Hematopoietic multipotent progenitor cell (in vitro differentiated cells): ENCODE measurements around the gene TERF2IP. TPM values are rescaled to one million over a fixed set of nuclear protein-coding genes. Genes with fewer than 3 reads are reported as not detected.

ENCODE experiments used
- DNase-seq, 3 donors: peaks; one replicate each; pipeline ENCODE4 v3.0.0-alpha.2; 2011 to 2015; ENCODE audit warnings: low read depth in 2 of 3, low spot score in 2 of 3
- total RNA-seq: library from RNA; depleted of rRNA; stranded (reverse); fragments of >200 nt; gene quantifications from one replicate; pipeline ENCODE4 v1.2.3, GENCODE V29; 2012

Gene TERF2IP
- 49.3 TPM for total RNA-seq

- DNase-seq: peak; percentile 89 to 94 (median 94)
These were observed at the start of gene TERF2IP, which contains the start of gene KARS1 for GRCh38 chr16:75647492-75648264. Gene TERF2IP (plus strand): TSS chr16:75647773. CDS start chr16:75647883, 110 bp downstream. Gene KARS1 (minus strand): TSS chr16:75647665. CDS start chr16:75647639, 26 bp downstream.

- DNase-seq: no peak
These were observed 47.9 kb upstream of the TERF2IP start for GRCh38 chr16:75599452-75600277.

- DNase-seq: no peak
These were observed 44.3 kb upstream of the TERF2IP start for GRCh38 chr16:75603241-75603640.

GRCh38 chr16:75606507-75606906 is 41.1 kb upstream of the TERF2IP start:
- no peak for DNase-seq

- DNase-seq: no peak
These were observed 33.3 kb upstream of the TERF2IP start for GRCh38 chr16:75614066-75614897.

- DNase-seq: no peak
These were observed 32.0 kb upstream of the TERF2IP start for GRCh38 chr16:75615619-75616018.

- DNase-seq: no peak
These were observed 31.0 kb upstream of the TERF2IP start for GRCh38 chr16:75616521-75617010.

GRCh38 chr16:75617121-75617520 is 30.5 kb upstream of the TERF2IP start:
- DNase-seq: no peak

GRCh38 chr16:75618780-75619179 is 28.8 kb upstream of the TERF2IP start:
- no peak for DNase-seq

GRCh38 chr16:75620326-75621169 is 27.0 kb upstream of the TERF2IP start:
- peak in 1 of 3 donors; percentile 35 for DNase-seq

GRCh38 chr16:75621170-75621477 is 26.4 kb upstream of the TERF2IP start:
- DNase-seq: peak in 2 of 3 donors; percentile 41 to 65

- peak; percentile 95 to 100 (median 99) for DNase-seq
These were observed 24.6 kb upstream of the TERF2IP start, which contains the start of gene ADAT1 for GRCh38 chr16:75622761-75623605. Gene ADAT1 (minus strand): TSS chr16:75623281. CDS start chr16:75620799, 2,482 bp downstream.

GRCh38 chr16:75624921-75625334 is 22.6 kb upstream of the TERF2IP start:
- no peak for DNase-seq

- no peak for DNase-seq
These were observed 20.8 kb upstream of the TERF2IP start for GRCh38 chr16:75626806-75627205.

GRCh38 chr16:75627851-75628250 is 19.7 kb upstream of the TERF2IP start:
- DNase-seq: peak in 2 of 3 donors; percentile 37 to 75

GRCh38 chr16:75628351-75628750 is 19.2 kb upstream of the TERF2IP start:
- no peak for DNase-seq

- DNase-seq: no peak
These were observed 18.4 kb upstream of the TERF2IP start for GRCh38 chr16:75629132-75629531.

- DNase-seq: no peak
These were observed 17.5 kb upstream of the TERF2IP start for GRCh38 chr16:75630052-75630451.

GRCh38 chr16:75632857-75633256 is 14.7 kb upstream of the TERF2IP start:
- no peak for DNase-seq
